Activated CD8-positive, alpha-beta memory T cell treated with anti-CD3 and anti-CD28 coated beads, Interleukin-2, amount 50 U/mL, for 24 hours (primary cell): Measurements from ENCODE around the gene ANKRD44.

ENCODE experiments used
- DNase-seq: peaks from one replicate; pipeline ENCODE4 v3.0.0-alpha.2; 2020; ENCODE audit errors: extremely low read depth

ANKRD44 gene

DNA sequence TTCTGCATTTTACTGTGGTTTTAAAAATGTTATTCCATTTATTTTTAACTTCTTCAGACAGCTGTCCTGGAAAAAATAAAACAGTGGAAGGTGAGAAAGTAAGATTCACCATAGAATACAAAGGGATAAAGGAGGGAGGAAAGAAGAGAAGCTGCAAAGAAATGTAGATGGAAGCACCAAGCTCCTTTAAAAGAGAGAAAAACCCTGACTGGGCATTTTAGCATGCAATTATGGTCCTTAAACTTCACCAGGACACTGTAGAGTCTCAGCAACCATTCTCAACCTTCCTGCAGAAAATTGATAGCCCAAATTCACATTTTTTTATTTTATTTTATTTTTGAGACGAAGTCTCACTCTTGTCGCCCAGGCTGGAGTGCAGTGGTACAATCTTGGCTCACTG lies 11.6 kb upstream of the ANKRD44 start:
- DNase-seq, result no peak

DNA sequence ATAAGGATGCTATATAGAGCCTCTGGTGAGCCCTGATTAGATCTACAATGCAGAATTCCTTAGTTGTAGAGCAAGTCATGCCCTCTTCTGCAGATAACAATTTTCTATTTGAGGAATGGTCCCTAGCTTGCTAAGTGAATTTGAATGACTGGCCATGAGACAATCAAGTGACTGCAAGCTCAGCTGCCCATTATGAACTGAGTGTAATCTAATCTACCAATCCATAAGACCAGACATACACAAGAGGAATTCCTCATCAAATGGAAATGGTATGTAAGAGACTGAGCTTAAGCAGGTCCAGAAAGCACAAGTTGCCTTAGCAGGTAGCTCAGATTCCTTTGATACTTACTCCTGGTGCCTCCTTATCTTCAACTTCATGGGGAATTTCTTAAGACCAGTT lies 4.8 kb upstream of the ANKRD44 start:
- no peak for DNase-seq

DNA sequence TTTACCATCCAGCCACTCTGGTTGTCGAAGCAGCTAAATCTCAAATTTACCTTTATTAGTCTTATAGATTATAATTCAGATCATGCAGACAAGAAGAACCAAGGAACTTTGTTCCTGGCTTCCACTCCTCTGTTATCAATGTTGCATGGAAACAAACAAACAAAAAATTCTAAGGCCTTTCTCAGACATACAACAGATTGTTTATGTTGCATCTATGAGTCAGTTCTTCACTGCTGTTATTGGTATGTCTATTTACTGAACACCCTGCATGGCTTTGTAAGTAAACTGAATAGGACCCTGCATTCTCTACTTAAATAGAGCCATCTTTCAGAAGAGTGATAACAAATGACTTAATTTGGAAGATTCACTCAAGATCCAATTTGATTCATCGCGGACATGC lies 1.6 kb upstream of the ANKRD44 start:
- no peak for DNase-seq

DNA sequence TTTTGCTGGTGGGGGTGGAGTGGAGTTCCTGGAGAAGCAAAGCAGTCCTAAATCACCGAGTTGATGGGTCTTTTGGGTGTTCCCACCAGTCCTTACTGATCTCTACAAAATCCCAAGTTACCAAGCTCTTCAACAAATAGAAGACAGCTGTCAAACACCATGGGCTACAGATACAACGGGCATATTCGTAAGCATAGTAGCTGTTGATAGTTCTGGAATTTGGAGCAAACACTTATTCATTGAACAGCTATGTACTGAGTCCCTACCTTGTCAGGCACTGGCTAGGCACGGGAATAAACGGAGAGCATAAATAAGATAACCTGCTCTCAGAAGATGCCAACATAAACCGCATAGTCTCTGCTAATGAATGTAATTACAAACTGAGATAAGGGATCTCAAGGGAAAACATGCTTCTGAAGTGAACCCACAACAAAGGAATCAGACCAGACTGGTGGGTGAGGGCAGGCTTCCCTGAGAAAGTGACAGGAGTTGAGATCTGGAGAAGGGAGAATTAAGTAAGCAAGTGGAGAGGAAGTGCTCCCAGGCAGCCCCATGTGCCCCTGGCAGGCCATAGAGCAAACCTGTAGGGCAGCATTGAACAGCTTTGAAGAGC lies 947 bp upstream of the ANKRD44 start:
- DNase-seq, result no peak

DNA sequence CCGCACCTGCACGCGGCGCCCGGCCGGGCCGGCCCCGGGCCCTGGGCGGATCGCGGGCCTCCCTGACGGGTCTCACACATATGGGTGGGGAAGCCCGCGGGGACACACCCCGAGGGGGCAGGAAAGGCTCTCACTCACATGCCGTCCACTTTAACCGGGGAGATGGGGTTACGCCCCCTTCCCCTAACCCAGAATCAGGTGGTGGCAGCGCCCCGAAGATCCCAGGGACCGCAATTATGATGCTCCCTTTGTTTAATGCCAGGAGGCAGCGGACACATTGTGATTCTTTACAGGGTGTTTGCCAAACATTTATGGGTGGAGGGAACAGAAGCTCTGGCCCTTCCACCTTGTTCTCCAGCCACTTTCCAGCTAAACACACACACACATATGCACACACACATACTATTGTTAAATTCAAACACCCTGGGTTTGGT lies 424 bp upstream of the ANKRD44 start:
- DNase-seq, result no peak

DNA sequence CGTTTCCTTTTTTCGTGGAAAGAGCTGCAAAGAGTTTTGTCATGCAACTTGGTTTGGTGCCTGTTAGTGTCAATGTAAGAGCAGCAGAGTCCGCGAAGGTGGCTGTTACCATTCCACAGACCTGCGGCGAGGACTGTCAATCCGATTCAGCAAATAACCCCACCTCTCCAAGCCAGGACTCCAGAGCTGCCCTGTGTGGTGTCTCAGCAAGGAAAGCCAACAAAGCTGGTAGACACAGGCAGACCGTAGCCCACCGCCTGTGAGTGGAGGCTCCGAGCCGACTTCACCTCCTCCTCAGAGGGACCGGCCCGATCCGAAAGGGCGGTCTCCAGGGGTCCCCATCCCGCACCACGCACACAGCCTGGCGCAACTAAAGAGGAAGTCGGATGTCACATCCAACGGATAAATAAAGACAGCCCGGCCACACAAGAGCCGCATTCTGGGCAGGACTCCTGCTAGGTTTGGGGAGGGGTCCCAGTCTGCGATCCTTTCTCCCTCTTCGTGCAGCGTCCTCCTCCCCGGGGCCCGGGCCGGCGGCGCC lies 819 bp downstream of the ANKRD44 start:
- no peak for DNase-seq

DNA sequence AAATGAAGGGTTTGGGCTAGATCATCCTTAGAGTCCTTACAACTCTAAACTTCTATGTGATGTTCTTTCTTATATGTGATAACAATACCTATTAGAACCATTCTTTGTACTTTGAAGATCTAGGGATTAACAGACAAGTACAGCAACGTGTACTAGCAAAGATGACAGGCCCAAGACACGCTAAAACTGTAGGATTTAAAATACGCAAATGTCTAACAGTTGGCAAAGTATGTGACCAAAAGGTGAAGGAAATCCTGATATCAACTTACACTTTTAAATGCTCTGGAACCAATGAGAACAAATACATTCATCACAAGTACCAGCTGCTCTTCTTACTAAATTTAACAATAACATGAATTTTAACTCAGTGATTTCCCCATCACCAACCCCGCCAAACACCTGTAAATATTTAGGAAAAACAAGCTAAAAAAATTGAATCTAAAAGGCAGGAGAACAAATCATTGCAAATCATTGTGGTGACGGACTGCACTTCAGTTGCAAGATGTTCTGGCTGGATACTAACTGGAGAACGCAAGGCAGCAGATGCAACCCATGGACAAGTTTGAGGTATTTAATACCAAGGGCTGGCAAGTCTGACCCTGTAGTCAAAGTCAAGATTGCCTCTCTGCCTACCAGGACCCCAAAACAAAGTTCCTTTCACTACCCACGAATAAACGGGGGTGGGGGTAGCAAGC lies 1.4 kb downstream of the ANKRD44 start:
- DNase-seq, result no peak

DNA sequence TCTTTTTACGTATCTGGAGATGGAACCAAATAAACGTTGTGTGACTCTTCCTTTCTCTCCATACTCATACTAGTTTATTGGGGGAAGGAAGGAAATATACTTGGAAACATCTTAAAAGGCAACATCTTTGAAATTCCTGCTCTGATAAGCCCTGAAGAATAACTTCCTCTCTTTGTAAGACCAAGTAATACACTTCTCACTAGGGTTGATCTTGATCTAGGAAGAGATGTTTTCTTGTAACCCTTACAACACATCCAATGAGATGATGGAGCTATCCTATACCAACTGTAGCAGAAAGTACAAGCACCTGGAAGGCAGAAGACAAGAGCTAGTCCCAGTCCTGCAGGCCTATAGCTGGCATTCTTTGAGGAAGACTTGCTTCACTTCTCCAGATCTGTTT lies 2.0 kb downstream of the ANKRD44 start:
- DNase-seq, result no peak

DNA sequence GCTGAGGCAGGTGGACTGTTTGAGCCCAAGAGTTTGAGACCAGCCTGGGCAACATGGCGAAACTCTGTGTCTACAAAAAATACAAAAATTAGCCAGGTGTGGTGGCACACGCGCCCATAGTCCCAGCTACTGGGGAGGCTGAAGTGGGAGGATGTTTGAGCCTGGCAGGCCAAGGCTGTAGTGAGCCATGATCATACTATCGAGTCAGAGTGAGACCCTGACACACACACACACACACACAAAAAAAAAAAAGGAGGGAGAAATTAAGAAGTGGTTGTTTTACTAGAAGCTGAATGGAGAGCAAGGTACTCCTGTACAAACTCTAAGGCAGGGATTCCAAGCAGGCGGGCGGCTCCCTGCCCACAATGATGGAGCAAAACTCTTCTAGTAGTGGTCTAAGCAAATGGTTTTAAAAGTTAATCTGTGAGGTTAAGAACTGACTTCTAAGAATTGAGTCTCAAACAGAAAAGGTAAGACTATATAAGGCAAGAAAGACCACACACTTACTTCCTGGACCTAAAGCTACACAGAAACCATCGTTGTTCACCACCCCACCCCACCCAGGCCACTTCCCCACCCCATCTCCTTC lies 2.6 kb downstream of the ANKRD44 start:
- no peak for DNase-seq

DNA sequence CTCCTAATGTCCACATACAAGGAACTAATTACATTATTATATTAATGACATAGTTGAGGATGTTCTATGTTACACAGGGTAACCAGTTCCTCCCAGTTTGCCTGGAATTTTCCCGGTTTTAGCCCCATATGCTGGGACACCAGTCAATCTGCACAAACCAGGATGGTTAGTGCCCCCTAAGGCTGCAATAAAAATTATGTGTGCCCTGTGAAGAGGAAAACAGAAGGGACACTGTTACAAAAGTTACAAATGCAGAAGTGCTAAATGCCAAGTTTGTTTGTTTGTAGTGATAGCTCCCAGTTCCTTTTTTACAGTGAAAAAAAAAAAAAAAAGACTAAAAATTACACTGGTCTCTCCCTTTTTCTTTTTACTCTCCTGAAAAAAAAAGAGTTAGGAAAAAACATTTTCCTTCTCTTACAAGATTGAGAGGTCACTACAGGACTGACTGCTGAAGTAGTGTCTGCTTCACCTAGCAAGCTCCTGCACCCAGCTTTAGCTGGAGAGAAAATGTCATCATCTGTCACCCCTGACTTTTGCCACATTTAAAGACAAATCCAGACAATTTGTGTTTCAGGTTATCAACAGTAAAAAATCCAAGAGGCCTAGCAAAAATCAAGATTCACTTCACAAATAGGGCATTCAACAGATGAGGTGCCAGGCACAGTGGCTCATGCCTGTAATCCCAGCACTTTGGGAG lies 3.2 kb downstream of the ANKRD44 start:
- no peak for DNase-seq

DNA sequence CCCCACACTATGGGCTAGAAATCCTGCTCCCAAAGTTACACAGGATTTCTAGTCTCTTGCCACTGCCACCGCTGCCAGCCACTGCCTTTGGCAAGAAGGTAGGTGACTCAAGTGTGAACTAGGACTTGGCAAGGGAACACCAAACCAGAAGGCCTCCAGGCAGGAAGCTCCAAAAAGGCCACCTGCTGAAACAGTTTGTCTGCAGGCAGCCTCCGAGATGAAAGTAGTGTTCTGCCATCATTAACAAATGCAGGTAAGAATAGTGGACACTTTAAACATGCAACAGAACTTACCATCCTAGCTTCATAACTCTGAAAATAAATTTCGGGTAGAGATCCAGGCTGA lies 3.9 kb downstream of the ANKRD44 start:
- no peak for DNase-seq

DNA sequence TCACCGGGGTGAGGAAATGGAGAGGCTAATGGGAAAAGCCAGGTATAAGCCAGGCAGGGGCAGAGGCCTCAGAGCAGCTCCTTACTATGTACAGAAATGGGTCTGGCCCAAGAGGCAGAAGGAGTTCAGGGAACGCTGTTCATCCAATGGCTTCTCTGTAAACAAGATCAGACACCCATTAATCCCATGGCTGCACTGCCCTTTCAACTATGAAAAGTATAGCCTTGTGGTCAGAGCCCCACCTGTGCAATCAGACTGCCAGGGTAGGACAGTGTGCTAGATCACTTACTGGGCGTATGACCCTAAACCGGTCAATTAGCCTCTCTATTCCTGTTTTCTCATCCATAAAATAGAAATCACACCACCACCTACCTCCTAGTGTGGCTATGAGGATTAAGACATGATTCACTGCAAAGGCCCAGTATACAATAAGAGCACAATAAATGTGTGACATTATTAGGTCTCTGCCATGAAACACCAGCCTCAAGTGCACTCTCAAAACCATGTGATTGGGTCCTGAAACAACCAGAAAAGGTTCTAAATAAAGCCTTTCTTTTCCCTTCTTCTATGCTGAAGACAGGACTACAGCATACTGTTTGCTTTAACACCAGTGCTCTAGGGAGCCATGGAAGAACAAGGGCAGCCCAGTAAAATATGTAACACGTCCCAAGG lies 4.4 kb downstream of the ANKRD44 start:
- no peak for DNase-seq

DNA sequence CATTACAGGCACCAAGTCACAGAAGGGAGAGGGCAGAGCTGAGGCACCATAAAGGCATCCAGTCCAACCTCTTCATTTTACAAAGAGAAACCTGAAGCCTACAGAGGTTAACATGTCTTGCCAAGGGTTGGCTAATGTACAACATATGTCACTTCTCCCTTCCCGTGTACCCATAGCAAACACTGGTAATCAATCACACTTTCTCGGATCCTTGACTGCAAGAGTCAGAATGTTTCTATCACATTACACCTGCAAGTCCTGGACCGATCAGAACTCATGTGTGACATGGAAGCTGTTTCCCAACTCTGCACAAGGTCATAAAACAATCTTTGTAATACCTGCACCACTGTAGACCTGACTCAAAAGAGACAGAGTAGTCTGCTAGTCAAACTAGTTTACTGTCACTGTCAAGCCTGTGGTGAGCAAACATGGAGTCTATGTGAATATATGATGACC lies 6.0 kb downstream of the ANKRD44 start:
- no peak for DNase-seq

DNA sequence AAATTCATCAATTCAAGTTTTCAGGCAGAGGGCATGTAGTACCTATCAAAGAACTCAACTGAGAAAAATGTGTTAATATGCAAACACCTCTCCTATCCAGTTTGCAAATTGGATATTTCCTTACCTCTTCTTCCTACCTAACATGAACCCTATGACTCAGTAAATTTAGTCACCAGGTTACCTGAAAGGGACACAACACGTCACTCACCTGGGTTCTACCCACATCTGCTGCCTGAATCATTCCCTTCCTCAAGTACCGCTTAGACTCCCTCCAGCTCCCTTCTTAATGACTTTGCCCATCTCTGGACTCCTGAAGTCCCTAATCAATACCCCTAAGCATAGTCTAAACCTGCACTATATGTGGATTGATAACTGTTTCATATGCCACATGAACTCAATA lies 10.4 kb downstream of the ANKRD44 start:
- DNase-seq, result no peak

DNA sequence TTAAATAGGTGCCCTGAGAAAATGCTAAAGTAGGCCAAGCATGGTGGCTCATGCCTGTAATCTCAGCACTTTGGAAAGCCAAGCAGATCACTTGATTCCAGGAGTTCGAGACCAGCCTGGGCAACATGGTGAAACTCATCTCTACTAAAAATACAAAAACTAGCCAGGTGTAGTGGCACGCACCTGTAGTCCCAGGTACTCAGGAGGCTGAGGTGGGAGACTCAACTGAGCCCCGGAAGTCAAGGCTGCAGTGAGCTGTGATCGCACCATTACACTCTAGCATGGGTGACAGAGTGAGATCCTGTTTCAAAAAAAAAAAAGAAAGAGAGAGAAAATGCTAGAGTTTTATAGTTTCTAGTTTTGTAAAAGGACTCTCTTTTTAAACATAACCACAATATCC lies 12.0 kb downstream of the ANKRD44 start:
- no peak for DNase-seq

DNA sequence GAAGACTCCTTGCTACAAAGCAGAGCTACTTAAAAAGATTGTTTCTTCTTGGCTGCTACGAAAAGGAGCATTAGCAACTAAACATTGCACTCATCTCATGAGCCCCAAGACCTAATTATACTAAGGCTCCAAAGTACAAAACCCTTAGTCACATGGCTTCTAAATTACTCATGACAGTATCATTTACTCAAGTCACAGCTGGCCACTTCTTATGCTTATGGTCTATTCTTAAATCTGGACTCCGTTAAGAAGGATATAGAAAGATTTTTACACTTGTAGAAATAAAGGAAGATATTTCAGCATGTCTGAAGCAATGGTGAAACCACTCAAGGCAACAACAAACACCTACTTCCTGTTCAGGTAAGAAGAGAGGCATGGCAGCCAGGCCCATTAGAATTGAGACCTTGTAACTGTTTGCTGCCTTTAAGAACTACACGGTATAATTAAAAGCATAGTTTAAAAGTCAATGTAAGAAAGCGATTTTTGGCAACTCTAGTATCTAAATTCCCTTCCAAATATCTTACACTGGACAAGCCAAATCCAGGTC lies 12.7 kb downstream of the ANKRD44 start:
- no peak for DNase-seq

DNA sequence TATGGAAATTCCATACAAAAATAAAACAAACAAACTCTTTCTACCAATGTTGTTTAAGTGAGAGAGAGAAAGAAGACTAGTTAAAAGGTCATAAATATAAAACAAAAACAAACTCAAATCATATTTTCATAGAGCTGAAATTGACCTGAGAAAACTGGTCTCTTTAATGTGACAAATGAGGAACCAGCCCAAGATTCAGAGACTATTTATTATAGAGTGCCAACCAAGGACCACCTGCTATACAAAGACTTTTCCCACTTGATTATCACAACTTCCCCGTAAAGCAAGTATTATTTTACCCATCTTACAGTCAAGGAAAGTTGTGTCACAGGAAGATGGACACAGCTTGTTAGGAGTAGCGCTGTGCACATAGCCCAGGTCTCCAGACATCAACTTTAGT lies 13.3 kb downstream of the ANKRD44 start:
- no peak for DNase-seq

DNA sequence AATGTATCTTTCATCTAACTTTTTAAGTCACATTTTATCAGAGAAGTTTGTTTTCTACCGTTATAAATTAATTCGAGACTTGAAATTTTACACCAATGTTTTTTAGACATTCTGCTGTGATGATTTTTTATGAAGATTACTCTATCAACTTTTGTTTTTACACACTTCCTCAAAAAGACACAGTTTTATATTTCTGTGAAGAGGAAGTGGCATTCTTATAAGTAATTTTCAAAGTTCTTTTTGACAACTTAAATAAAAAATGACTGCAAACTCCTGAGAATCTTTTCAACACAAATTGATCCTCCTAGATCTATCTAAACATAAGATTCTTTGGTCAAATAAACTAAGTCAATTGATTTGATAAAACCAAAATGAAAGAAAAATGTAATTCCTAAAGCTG lies 13.7 kb downstream of the ANKRD44 start:
- no peak for DNase-seq

DNA sequence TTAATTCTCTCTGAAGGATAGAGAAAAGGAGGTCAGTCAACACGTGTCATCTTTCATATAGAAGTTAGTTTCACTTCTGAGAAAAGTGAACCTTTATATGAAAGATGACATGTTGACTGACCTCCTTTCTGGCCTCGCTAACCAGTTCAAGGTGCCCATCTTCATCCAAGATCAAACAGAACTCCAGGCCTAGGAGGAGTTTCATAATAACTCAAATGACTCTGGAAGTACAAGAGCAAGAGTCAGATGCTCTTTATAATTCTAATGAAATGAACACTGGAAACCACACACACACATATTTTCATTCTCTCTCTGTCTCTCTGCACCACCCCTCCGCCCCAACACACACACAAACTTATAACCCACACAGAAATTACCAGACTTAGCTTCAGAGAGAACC lies 16.3 kb downstream of the ANKRD44 start:
- DNase-seq, result no peak

DNA sequence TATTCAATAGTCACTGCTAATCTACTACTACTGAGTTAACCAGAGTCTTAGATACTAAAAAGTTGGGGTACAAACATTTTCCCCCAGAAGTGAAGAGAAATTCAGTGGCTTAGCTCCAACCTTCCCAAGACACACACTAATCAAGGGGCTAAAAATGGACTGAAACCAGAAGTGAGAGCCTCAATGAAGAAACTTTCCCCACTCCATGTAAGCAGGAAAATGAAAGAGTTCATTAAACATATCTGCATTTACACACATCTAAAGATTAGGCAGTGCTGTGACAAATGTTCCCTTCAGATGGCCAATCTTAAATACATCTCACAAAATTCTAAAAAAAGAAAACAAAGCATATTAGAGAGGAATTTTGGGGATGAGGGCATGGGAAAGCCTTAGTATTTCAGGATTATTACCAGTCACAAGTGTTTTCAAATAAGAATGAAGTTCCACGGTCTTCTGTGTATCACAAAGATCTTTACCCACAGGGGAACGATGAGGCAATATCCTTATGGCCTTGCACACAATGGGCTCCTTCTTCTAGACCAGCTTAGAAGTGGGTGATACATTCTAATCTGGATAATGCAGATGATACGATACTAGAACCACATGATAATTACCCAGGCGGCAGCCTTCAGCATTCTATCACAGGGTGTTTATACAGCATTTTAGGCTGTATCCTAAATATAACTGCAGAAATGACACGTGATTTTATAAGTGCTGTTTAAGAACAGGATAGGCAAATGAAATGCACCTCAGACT lies 17.1 kb downstream of the ANKRD44 start:
- DNase-seq, result no peak

DNA sequence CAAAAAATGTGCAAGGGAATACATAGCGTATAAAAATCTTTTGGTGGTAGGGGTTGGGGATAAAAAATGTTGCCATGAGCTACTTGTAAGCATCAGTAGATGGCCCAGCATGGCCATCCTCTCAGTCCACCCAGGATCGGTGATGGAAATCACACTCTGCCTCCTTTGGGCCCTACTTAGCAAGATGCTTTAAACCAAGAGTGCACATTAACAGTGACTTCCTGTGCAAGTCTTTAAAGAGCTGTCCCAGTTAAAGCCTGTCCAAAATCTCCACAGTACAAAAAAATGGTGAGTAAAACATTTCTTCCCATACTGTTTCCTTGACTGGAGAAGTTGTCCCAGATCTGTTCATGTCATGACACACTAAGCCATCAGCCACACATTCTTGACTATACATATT lies 18.0 kb downstream of the ANKRD44 start:
- DNase-seq, result no peak
